ENCODE measurements around the gene KCNMA1.

DNA sequence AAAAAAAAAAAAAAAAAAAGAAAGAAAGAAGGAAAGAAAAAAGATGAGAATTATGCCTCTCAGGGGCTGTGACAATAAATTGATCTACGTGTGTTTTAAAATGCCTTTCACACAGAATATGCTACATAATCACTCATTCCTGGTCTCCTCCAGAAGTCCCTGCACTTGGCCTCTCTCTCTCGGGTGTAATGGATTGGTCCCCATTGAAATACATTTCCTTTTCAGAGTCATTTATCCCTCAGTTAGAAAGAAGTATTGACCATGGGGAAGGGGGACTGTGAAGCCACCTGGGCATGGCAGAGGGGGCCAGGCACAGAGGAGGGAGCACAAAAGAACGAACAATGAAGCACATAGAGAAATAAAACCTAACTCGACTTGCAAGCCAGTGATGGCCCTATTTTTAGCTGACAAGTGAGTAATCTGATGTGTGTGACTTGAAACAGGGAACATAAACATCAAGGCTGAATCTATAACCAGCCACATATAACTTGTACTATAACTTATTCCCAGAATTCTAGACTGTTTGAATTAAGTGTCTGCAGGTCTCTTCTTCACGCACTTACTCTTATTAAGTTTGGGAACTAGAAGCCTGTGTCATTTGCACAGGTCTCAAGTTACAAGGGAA is 490.8 kb downstream of the KCNMA1 start:
- TF ChIP-seq, protein P1, sequence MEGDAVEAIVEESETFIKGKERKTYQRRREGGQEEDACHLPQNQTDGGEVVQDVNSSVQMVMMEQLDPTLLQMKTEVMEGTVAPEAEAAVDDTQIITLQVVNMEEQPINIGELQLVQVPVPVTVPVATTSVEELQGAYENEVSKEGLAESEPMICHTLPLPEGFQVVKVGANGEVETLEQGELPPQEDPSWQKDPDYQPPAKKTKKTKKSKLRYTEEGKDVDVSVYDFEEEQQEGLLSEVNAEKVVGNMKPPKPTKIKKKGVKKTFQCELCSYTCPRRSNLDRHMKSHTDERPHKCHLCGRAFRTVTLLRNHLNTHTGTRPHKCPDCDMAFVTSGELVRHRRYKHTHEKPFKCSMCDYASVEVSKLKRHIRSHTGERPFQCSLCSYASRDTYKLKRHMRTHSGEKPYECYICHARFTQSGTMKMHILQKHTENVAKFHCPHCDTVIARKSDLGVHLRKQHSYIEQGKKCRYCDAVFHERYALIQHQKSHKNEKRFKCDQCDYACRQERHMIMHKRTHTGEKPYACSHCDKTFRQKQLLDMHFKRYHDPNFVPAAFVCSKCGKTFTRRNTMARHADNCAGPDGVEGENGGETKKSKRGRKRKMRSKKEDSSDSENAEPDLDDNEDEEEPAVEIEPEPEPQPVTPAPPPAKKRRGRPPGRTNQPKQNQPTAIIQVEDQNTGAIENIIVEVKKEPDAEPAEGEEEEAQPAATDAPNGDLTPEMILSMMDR (IDR thresholded peaks at IDR 0.05), result no peak
- no peak for TF ChIP-seq POLR2AphosphoS5 (IDR thresholded peaks at IDR 0.05)
- no peak for TF ChIP-seq POLR2A (IDR thresholded peaks at IDR 0.05)
- no peak for TF ChIP-seq EP300 (IDR thresholded peaks at IDR 0.05; ENCODE audit: low read depth)
